ENCODE data around the gene TMC6. TPM values are rescaled to one million over a fixed set of nuclear protein-coding genes. Genes with fewer than 3 reads are reported as not detected.

Gene TMC6
- total and polyA plus RNA-seq, 2 experiments from 2014 or later = 50.0 to 72.2 TPM

- TF ChIP-seq REST (IDR thresholded peaks at IDR 0.05; ENCODE audit: unreplicated experiment) = no peak
Measured at GRCh38 chr17:78164748-78165607, 36.4 kb upstream of the TMC6 start (continued).

DNA sequence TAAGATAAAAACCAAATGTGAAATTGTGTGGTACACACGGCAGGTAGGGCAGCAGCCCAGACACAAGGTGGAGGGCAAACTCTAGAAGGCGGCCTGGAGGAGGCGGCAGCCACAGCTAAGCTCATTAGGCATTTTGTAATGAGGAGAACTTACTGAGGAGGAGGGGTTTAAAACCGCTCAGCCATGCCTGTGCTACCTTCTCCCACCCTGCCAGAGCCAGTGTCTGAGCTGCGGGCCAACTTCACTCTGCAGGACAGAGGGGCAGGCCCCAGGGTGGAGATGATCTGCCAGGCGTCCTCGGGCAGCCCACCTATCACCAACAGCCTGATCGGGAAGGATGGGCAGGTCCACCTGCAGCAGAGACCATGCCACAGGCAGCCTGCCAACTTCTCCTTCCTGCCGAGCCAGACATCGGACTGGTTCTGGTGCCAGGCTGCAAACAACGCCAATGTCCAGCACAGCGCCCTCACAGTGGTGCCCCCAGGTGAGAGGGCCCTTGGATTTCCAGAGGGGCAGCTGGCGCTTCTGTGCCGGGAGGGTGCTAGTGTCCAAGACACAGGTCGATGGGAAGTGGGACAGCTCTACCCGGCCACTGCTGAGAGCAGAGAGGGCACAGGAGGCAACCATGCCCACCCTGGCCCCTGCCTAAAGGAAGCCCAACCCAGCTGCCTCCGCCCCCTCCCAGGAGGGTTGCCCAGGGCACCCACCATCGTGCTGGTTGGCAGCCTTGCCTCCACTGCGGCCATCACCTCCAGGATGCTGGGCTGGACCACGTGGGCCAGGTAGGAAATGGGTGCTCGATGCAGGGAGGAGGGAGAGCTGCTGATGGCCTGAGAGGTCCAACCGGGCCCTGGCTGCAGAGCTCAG lies 35.6 kb upstream of the TMC6 start:
- no peak overlapping the region for H3K27ac Mint-ChIP-seq
- no peak for ATAC-seq
- H3K9me2 ChIP-seq (ENCODE audit: insufficient read depth) = no peaks in the 10 kb centered on the region
- TF ChIP-seq POLR2AphosphoS5 (IDR thresholded peaks at IDR 0.05; ENCODE audit: low read depth) (no peak), ZNF114 (CRISPR knock-in tag; IDR thresholded peaks at IDR 0.05) (no peak), STAT1 (IDR thresholded peaks at IDR 0.05; ENCODE audit: unreplicated experiment) (no peak), NANOG (IDR thresholded peaks at IDR 0.05; ENCODE audit: borderline replicate concordance) (no peak), CREB1 (CRISPR knock-in tag; IDR thresholded peaks at IDR 0.05; ENCODE audit: low read depth) (no peak), ETS1 (IDR thresholded peaks at IDR 0.05) (no peak), EZH2 (IDR thresholded peaks at IDR 0.05; ENCODE audit: low read depth, unreplicated experiment) (no peak), ZNF331 (CRISPR knock-in tag; IDR thresholded peaks at IDR 0.05; ENCODE audit: low read depth) (no peak), REST (IDR thresholded peaks at IDR 0.05; ENCODE audit: unreplicated experiment) (no peak), EZH2phosphoT487 (IDR thresholded peaks at IDR 0.05; ENCODE audit: unreplicated experiment) (no peak)
- TF ChIP-seq, protein P1, sequence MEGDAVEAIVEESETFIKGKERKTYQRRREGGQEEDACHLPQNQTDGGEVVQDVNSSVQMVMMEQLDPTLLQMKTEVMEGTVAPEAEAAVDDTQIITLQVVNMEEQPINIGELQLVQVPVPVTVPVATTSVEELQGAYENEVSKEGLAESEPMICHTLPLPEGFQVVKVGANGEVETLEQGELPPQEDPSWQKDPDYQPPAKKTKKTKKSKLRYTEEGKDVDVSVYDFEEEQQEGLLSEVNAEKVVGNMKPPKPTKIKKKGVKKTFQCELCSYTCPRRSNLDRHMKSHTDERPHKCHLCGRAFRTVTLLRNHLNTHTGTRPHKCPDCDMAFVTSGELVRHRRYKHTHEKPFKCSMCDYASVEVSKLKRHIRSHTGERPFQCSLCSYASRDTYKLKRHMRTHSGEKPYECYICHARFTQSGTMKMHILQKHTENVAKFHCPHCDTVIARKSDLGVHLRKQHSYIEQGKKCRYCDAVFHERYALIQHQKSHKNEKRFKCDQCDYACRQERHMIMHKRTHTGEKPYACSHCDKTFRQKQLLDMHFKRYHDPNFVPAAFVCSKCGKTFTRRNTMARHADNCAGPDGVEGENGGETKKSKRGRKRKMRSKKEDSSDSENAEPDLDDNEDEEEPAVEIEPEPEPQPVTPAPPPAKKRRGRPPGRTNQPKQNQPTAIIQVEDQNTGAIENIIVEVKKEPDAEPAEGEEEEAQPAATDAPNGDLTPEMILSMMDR (conservative IDR thresholded peaks at IDR 0.05; ENCODE audit: low read depth in 2 of 2) = no peak

More for the DNA sequence above, 35.6 kb upstream of the TMC6 start:
- Mint-ChIP-seq H3K4me3 (no peak overlapping the region), H3K36me3 (ENCODE audit: low read depth) (no peaks in the 10 kb centered on the region), H3K9me3 (no peaks in the 10 kb centered on the region), H3K4me1 (peaks cover 3% of the 10 kb centered on the region), H3K27me3 (ENCODE audit: insufficient read depth, low read depth, poor library complexity) (peaks cover 13% of the 10 kb centered on the region)
- no peaks in the 10 kb centered on the region for H3K36me3 ChIP-seq (ENCODE audit: insufficient read depth)
- no peaks in the 10 kb centered on the region for H4K20me1 ChIP-seq (replicated peaks; ENCODE audit: insufficient read depth)
- no peak overlapping the region for H2AFZ ChIP-seq
- no peaks in the 10 kb centered on the region for H3K79me2 ChIP-seq (replicated peaks; ENCODE audit: insufficient read depth)
- H3F3A ChIP-seq (replicated peaks; ENCODE audit: low read depth) = no peaks in the 10 kb centered on the region
- H3K27ac ChIP-seq (ENCODE audit: low read depth) = no peak overlapping the region
- H3K4me2 ChIP-seq = no peak overlapping the region
- no peaks in the 10 kb centered on the region; the same call in 1 of the 2 replicates for H3K4me1 ChIP-seq (ENCODE audit: insufficient read depth)
- no peak overlapping the region for H3K4me3 ChIP-seq
- DNase-seq (ENCODE audit: low spot score) = no peak
- H3K27me3 ChIP-seq (ENCODE audit: insufficient read depth) = no peaks in the 10 kb centered on the region
